Hepatocyte (in vitro differentiated cells): ENCODE data around the gene MTFP1.

Experiments used
- CTCF ChIP-seq: fragments of 200-600 bp; sonication (generic); IDR thresholded peaks from 2 replicates; pipeline ENCODE4 v1.5.1; 2016; ENCODE audit warnings: antibody characterized with exemption, mild to moderate bottlenecking; ENCODE audit not compliant: poor library complexity
- EZH2 ChIP-seq: fragments of 200-600 bp; sonication (generic); IDR thresholded peaks from 2 replicates; pipeline ENCODE4 v1.6.1; 2016; ENCODE audit warnings: antibody characterized with exemption, mild to moderate bottlenecking, borderline replicate concordance

GRCh38 chr22:30436196-30436595, 10.6 kb downstream of the MTFP1 start:
- TF ChIP-seq CTCF = no peak
- no peak for TF ChIP-seq EZH2
